ENCODE measurements around the gene PCBP4. TPM values are rescaled to one million over a fixed set of nuclear protein-coding genes. Genes with fewer than 3 reads are reported as not detected.

The PCBP4 gene
- total and polyA plus RNA-seq, 7 donors, result 15.6 to 292 (median 256) TPM

GRCh38 chr3:51969841-51970240 is 2.6 kb upstream of the PCBP4 start:
- no peak for TF ChIP-seq POLR2A (IDR thresholded peaks at IDR 0.05)
- TF ChIP-seq POLR2AphosphoS5 (IDR thresholded peaks at IDR 0.05), result no peak
- TF ChIP-seq CTCF (IDR thresholded peaks at IDR 0.05), result no peak
- TF ChIP-seq EP300 (IDR thresholded peaks at IDR 0.05), result no peak
- H3K4me1 ChIP-seq, result peaks cover 0 to 55% (median 48%) of the 10 kb centered on the region in 4 donors
- H3K9me3 ChIP-seq, result no peaks in the 10 kb centered on the region
- intact Hi-C loops (cut with DNase I), result loop anchor here (10.0 kb wide), 1 partner anchor 575 kb away; the partner anchor contains the start of gene RBM15B
- 84% methylated on average over 4 of the region's 4 CpGs for WGBS, 2 donors
- no peak overlapping the region for H3K4me3 ChIP-seq
- no peak for DNase-seq
- no peaks in the 10 kb centered on the region for H3K36me3 ChIP-seq
- H3K27ac ChIP-seq, result no peak overlapping the region
- H3K27me3 ChIP-seq, result no peaks in the 10 kb centered on the region

GRCh38 chr3:51968883-51969678 is 1.8 kb upstream of the PCBP4 start:
- Histone ChIP-seq H3K9me3 (no peaks in the 10 kb centered on the region), H3K4me3 (no peak overlapping the region), H3K36me3 (no peaks in the 10 kb centered on the region), H3K4me1 (peaks cover 0 to 52% (median 48%) of the 10 kb centered on the region in 4 donors), H3K27me3 (no peaks in the 10 kb centered on the region), H3K27ac (peak overlapping the region; percentile 92 to 99 (median 94))
- WGBS, 2 donors, result 80 to 85% methylated on average over 6 of the region's 6 CpGs
- intact Hi-C loops (cut with DNase I), result loop anchor here (10.0 kb wide), 1 partner anchor 574 kb away; the partner anchor contains the start of gene RBM15B
- DNase-seq, result no peak
- TF ChIP-seq EP300 (IDR thresholded peaks at IDR 0.05), result no peak
- TF ChIP-seq CTCF (IDR thresholded peaks at IDR 0.05), result no peak
- no peak for TF ChIP-seq POLR2AphosphoS5 (IDR thresholded peaks at IDR 0.05)
- TF ChIP-seq POLR2A (IDR thresholded peaks at IDR 0.05), result no peak

- intact Hi-C loops (cut with DNase I), result loop anchor here (10.0 kb wide), 1 partner anchor 573 kb away; the partner anchor contains the start of gene RBM15B
- 22% methylated on average over 11 of the region's 11 CpGs for WGBS, 2 donors
- H3K4me3 ChIP-seq, result peak overlapping the region; percentile 66 to 95 (median 80)
- H3K36me3 ChIP-seq, result no peaks in the 10 kb centered on the region
- H3K4me1 ChIP-seq, result peaks cover 0 to 50% (median 49%) of the 10 kb centered on the region in 4 donors
- TF ChIP-seq POLR2AphosphoS5 (IDR thresholded peaks at IDR 0.05), result no peak
- no peak for TF ChIP-seq EP300 (IDR thresholded peaks at IDR 0.05)
- no peak for TF ChIP-seq CTCF (IDR thresholded peaks at IDR 0.05)
- TF ChIP-seq POLR2A (IDR thresholded peaks at IDR 0.05), result no peak
- DNase-seq, result no peak
- peak overlapping the region; percentile 92 to 99 (median 94) for H3K27ac ChIP-seq
- no peaks in the 10 kb centered on the region for H3K9me3 ChIP-seq
- no peaks in the 10 kb centered on the region for H3K27me3 ChIP-seq
Measured at GRCh38 chr3:51968170-51968775, 1.0 kb upstream of the PCBP4 start.

- Histone ChIP-seq H3K9me3 (no peaks in the 10 kb centered on the region), H3K36me3 (no peaks in the 10 kb centered on the region), H3K4me1 (peaks cover 0 to 56% (median 42%) of the 10 kb centered on the region in 4 donors), H3K4me3 (peak overlapping the region; percentile 46 to 95 (median 80)), H3K27me3 (no peaks in the 10 kb centered on the region), H3K27ac (peak overlapping the region; percentile 92 to 99 (median 94))
- TF ChIP-seq EP300 (IDR thresholded peaks at IDR 0.05) (no peak), POLR2A (IDR thresholded peaks at IDR 0.05) (no peak), CTCF (IDR thresholded peaks at IDR 0.05) (no peak), POLR2AphosphoS5 (IDR thresholded peaks at IDR 0.05) (no peak)
- 4 to 6% methylated on average over 33 of the region's 33 CpGs for WGBS, 2 donors
- no peak for DNase-seq
- intact Hi-C loops (cut with DNase I), result loop anchor here (1.0 to 10.0 kb wide), 2 partner anchors 25 to 572 kb away; partner anchors contain the start of genes PARP3 and RBM15B
Measured at GRCh38 chr3:51966922-51967383, 301 bp downstream of the PCBP4 start.
